Right renal pelvis (tissue), 4 donors: ENCODE measurements around the gene UNC50. TPM values are rescaled to one million over a fixed set of nuclear protein-coding genes. Genes with fewer than 3 reads are reported as not detected.
"Not testable (repeated sequence)": the region's sequence is repeated elsewhere in the genome, so short reads cannot be mapped to it uniquely, and the experiment has no call there.

Source experiments
- DNase-seq, 4 donors: peaks; one replicate each; pipeline ENCODE4 v3.0.0-alpha.2; 2013; ENCODE audit warnings: low read depth in 4 of 4, low spot score in 3 of 4, missing footprints in 1 of 4
- polyA plus RNA-seq, 4 donors: library from polyadenylated mRNA; unstranded; fragments of 120-200 nt; gene quantifications; one replicate each; pipeline ENCODE4 v1.2.1, GENCODE V29; 2013; ENCODE audit not compliant: insufficient read length in 4 of 4

Gene UNC50
- polyA plus RNA-seq, 4 donors: 71.7 to 84.8 (median 75.5) TPM

- DNase-seq: no peak
These were observed 50.6 kb downstream of the UNC50 start for GRCh38 chr2:98658816-98659490.

GRCh38 chr2:98659491-98659840 is 51.1 kb downstream of the UNC50 start:
- DNase-seq: not testable (repeated sequence)

- no peak for DNase-seq
These were observed 55.2 kb downstream of the UNC50 start for GRCh38 chr2:98663511-98664090.

GRCh38 chr2:98664323-98664722 is 55.9 kb downstream of the UNC50 start:
- no peak for DNase-seq

- DNase-seq: no peak
These were observed 57.3 kb downstream of the UNC50 start for GRCh38 chr2:98665677-98666076.

Other genes with a start within 250 kb of the UNC50 start
- 10 to 100 TPM; 19.4 to 22.4 (median 20.2) TPM for gene INPP4A, start 163.7 kb upstream of the UNC50 start, polyA plus RNA-seq
- gene COA5, start 77 bp upstream of the UNC50 start, polyA plus RNA-seq: 10 to 100 TPM; 72.9 to 88.0 (median 82.5) TPM
- 10 to 100 TPM; 30.0 to 35.1 (median 33.0) TPM for gene MGAT4A, start 122.5 kb downstream of the UNC50 start, polyA plus RNA-seq